ENCODE results near the gene ANKS1B.
"Not testable (repeated sequence)": the region's sequence is repeated elsewhere in the genome, so short reads cannot be mapped to it uniquely, and the experiment has no call there.

The ANKS1B gene

GRCh38 chr12:99984271-99985128 is at the start of gene ANKS1B:
TSS of gene ANKS1B (minus strand) at chr12:99984936. CDS start at chr12:99984237, 699 bp downstream.
- DNase-seq (ENCODE audit: low spot score), result peak; percentile 23

DNA sequence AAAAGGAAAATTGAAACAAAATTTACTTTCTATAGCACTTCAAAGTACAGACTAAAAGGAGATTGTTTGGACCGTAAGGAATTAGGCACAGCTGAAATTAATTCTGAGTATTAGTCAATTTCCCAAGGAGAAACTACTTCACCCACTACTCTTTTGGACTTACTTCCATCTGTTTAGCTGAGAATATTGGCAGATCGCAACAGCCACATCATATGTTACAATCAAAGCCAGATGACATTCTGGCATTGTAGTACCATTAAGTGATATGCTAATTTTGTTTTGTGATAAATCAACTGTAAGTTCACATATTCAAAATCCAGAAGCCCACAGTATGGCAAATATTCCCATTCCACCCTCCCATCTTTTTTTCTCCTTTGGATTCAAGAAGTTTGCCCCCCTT is 47.1 kb upstream of the ANKS1B start:
- no peak for DNase-seq (ENCODE audit: low spot score)

DNA sequence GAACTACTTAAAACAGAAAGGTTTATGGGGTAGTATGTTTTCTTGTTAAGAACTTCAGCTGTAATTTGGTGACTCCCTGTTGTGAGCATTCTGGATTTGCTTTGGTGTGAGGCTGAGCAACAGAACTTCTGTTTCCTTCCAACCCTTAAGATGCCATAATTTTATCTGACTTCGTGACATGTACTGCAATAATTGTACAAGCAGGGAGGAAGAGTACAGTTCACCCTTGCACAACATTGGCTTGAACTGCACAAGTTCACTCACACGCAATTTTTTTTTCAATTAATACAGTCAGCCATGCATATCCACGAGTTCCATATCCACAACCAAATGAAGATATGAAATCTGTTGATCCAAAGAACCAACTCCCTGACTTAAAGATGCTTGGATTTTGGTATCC is 42.9 kb upstream of the ANKS1B start:
- no peak for DNase-seq (ENCODE audit: low spot score)

DNA sequence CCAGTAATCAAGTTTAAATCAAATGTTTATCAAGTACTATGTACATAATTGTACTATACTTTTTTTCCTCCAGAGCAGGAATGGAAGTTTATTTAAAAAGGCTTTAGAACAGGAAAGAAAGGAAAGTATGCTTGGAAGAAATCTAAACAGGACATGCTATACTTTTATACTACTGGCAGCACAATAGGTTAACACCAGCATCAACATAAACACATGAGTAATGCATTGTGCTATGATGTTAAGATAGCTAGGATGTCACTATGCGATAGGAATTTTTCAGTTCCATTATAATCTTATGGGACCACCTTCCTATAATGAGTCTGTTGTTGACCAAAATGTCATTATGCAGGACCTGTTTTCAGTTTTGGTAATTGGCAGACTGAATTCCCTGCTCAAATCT is 41.5 kb upstream of the ANKS1B start:
- DNase-seq (ENCODE audit: low spot score), result no peak

GRCh38 chr12:100024974-100025555 is 40.3 kb upstream of the ANKS1B start:
- no peak for DNase-seq (ENCODE audit: low spot score)

GRCh38 chr12:100020370-100020769 is 35.6 kb upstream of the ANKS1B start:
- no peak for DNase-seq (ENCODE audit: low spot score)

GRCh38 chr12:100017056-100017455 is 32.3 kb upstream of the ANKS1B start:
- DNase-seq (ENCODE audit: low spot score), result no peak

DNA sequence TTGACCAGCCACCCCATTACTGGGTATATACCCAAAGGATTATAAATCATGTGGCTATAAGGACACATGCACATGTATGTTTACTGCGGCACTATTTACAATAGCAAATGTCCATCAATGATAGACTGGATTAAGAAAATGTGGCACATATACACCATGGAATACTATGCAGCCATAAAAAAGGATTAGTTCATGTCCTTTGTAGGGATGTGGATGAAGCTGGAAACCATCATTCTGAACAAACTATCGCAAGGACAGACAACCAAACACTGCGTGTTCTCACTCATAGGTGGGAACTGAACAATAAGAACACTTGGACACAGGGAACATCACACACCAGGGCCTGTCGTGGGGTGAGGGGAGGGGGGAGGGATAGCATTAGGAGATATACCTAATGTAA is 31.6 kb upstream of the ANKS1B start:
- not testable (repeated sequence) for DNase-seq (ENCODE audit: low spot score)

GRCh38 chr12:100005846-100006245 is 21.1 kb upstream of the ANKS1B start:
- DNase-seq (ENCODE audit: low spot score), result not testable (repeated sequence)

- no peak for DNase-seq (ENCODE audit: low spot score)
Observed at GRCh38 chr12:99997806-99998205, 13.1 kb upstream of the ANKS1B start.

DNA sequence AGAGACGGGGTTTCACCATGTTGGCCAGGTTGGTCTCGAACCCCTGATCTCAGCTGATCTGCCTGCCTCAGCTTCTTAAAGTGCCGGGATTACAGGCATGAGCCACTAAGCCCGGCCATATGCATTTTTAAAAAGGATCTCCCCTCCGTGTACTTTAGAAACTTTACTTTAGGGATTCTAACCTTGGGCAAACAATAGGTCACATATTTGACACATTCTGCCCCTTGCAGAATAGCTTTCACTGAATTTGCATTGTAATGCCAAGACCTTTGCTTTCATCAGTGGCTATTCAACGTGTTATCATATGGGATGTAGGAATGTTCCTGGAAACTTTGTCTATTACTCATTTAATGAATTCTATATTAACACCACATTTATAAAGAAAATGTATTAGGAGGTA is 11.4 kb upstream of the ANKS1B start:
- no peak for DNase-seq (ENCODE audit: low spot score)

DNA sequence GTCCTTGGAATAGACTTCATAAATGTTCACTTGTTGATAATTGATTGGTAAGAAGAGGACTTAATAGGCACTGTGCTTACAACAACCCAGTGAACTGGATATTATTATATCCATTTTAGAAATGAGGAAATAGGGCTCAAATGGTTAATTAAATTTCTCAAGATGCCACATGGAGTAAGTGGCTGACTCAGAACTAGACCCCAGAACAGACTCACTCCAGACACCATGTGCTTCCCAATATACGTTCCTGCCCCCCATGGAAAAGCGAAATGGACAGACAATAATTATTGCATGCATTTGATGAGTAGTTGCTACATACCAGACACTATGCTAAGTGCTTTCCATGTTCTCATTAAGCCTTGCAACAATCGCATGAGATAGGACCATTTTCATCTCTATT is 895 bp upstream of the ANKS1B start:
- no peak for DNase-seq (ENCODE audit: low spot score)

GRCh38 chr12:99985129-99985570 is 414 bp upstream of the ANKS1B start:
- DNase-seq (ENCODE audit: low spot score), result no peak

DNA sequence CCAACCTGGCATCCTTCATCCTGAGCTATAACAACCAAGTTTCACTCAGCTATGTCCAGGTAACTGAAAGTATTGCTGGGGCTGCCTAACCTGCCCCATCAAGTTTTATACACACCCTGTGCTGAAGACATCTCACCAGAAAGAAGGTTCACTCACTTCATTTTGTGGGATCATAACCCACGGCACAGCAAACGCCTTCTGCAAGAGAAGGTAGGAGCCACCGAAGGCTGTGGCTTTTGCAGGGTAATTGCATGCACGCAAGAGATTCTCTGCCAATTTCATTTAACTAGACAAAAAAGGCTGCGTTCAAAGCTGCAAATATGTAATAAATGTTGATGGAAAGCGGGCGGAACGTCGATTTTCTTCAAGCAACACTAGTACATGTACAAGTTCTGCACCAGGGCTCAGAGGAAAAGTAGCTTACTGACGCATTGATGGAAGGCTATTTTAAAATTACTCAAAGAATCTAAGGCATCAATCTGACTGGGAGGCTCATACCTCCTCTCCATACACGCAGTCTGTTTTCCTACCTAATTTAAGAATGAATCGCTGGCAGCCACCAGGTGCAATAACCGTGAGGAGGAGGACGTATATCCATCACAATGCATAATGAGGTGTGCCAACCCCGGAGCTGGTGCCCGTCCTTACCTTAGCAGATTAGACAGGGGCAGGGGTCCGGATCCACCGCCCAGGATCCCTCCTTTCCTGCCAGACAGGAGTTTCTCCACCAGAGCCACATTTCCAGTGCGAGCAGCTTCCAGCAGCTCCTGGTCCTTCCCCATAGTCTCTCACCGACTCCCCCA is 1.1 kb downstream of the ANKS1B start:
- no peak for DNase-seq (ENCODE audit: low spot score)

DNA sequence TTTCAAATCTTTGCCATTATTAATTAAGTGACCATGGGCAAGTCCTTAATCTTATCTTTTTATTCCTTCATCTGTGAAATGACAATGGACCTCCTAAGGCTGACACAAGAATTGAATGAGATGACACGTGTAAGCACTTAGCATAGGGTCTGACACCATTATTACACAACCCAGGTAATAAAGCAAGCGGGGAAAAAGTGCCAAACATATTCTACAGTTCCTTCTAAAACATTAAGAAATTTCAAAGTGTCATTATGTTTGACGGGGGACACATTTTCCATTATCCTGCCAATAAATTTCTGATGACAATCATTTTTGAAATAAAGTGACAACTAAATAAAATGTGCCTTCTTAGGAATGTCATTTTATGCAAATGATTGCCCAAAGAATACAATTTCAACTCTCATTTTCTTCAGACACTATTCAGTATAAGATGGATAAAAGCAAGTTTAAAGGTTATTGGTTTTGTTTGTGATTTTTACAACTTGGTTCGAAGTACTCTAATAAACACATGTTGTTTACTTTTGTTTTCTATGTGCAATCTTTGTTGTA is 3.0 kb downstream of the ANKS1B start:
- DNase-seq (ENCODE audit: low spot score), result no peak

DNA sequence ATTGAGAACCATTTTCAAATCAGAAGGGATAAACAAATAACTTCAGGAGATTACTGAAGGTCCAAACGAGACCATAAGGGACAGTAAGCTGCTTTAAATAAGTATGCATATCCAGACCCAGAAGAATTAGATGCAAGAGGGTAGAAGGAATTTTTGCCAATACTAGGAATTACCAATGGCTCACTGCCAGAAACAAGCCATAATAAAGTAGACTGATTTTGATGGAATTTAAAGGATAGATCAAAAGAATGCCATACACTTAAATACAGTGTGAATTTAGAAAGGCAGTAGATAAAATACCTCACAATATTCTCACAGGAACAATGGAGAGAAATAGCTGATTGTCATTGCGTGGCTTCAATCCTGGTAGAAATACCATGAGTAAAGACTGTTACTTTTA is 5.3 kb downstream of the ANKS1B start:
- no peak for DNase-seq (ENCODE audit: low spot score)

GRCh38 chr12:99978152-99978551 is 6.6 kb downstream of the ANKS1B start:
- DNase-seq (ENCODE audit: low spot score), result no peak

GRCh38 chr12:99977550-99977949 is 7.2 kb downstream of the ANKS1B start:
- no peak for DNase-seq (ENCODE audit: low spot score)

DNA sequence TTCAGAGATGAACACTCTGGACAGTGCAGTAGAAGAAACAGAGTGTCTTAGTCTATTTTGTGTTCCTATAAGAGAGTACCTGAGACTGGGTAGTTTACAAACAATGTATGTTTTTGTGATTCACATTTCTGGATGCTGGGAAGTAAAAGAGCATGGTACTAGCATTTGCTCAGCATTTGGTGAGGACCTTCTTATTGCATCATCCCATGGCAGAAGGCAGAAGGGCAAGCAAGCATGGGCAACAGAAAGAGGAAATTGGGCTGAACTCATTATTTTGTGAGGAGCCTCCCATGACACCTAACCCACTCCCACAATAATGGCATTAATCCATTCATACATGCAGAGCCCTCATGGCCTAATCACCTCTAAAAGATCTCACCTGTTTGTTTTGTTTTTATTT is 8.0 kb downstream of the ANKS1B start:
- DNase-seq (ENCODE audit: low spot score), result no peak

- DNase-seq (ENCODE audit: low spot score), result no peak
Observed at GRCh38 chr12:99975321-99975720, 9.4 kb downstream of the ANKS1B start.

GRCh38 chr12:99974146-99974545 is 10.6 kb downstream of the ANKS1B start:
- DNase-seq (ENCODE audit: low spot score), result no peak

- DNase-seq (ENCODE audit: low spot score), result no peak
Observed at GRCh38 chr12:99966429-99966828, 18.3 kb downstream of the ANKS1B start.

Data from germinal center (tissue), 1 donor.